ENCODE measurements around the gene ATP13A3. TPM values are rescaled to one million over a fixed set of nuclear protein-coding genes. Genes with fewer than 3 reads are reported as not detected.

Gene ATP13A3
- total and polyA plus RNA-seq, 9 of the 15 experiments (the other 6 are each of a cell fraction or from before 2014, with no cell fraction given), result 16.6 to 135 (median 86.6) TPM

DNA sequence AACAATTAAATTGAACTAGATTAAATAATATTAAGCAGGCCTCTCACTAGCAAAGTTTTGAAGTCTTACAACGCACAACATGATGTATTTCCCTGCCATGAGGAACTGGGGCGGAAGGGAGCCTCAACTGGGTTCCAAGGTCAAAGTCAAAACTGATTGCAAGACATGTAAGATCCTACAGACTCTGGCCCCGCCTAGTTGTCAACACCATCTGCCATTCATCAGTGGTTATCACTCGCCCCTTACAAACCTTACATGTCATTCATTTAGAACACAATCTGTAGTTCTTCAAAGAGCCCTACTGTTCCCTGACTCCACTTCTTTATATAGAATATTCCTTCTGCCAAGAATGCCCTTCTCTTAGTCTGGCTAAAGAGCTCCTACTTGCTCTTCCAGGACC lies 10.0 kb downstream of the ATP13A3 start (continued):
- TF ChIP-seq TCF7 (IDR thresholded peaks at IDR 0.05; ENCODE audit: borderline replicate concordance) (no peak), ZNF699 (CRISPR knock-in tag; IDR thresholded peaks at IDR 0.05; ENCODE audit: insufficient replicate concordance) (no peak), EWSR1 (IDR thresholded peaks at IDR 0.05; ENCODE audit: borderline replicate concordance, low read depth, partially characterized antibody) (no peak), CBFA2T3 (IDR thresholded peaks at IDR 0.05) (peak; percentile 56), NFE2 (IDR thresholded peaks at IDR 0.05; ENCODE audit: low read depth) (0 out of 2 replicates have a peak, but pooled peaks have one; percentile 38), NCOA2 (IDR thresholded peaks at IDR 0.05; ENCODE audit: partially characterized antibody in 2 of 2) (no peak), FOXK2 (conservative IDR thresholded peaks at IDR 0.05 in 1 of 2, IDR thresholded peaks at IDR 0.05 in 1 of 2; ENCODE audit: low read depth in 2 of 2) (peak; percentile 56 to 66; a peak in 3 of 4 replicates), ZNF707 (CRISPR knock-in tag; conservative IDR thresholded peaks at IDR 0.05) (no peak), ZNF785 (CRISPR knock-in tag; IDR thresholded peaks at IDR 0.05) (no peak), ZKSCAN3 (CRISPR knock-in tag; IDR thresholded peaks at IDR 0.05) (no peak), CCAR2 (IDR thresholded peaks at IDR 0.05; ENCODE audit: low read depth, low read length) (no peak)
- TF ChIP-seq, protein P1, sequence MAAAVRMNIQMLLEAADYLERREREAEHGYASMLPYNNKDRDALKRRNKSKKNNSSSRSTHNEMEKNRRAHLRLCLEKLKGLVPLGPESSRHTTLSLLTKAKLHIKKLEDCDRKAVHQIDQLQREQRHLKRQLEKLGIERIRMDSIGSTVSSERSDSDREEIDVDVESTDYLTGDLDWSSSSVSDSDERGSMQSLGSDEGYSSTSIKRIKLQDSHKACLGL (CRISPR knock-in tag; IDR thresholded peaks at IDR 0.05; ENCODE audit: borderline replicate concordance, poor library complexity, severe bottlenecking), result no peak
- TF ChIP-seq, protein P2, sequence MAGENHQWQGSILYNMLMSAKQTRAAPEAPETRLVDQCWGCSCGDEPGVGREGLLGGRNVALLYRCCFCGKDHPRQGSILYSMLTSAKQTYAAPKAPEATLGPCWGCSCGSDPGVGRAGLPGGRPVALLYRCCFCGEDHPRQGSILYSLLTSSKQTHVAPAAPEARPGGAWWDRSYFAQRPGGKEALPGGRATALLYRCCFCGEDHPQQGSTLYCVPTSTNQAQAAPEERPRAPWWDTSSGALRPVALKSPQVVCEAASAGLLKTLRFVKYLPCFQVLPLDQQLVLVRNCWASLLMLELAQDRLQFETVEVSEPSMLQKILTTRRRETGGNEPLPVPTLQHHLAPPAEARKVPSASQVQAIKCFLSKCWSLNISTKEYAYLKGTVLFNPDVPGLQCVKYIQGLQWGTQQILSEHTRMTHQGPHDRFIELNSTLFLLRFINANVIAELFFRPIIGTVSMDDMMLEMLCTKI (IDR thresholded peaks at IDR 0.05; ENCODE audit: partially characterized antibody), result no peak
- TF ChIP-seq, protein P3, sequence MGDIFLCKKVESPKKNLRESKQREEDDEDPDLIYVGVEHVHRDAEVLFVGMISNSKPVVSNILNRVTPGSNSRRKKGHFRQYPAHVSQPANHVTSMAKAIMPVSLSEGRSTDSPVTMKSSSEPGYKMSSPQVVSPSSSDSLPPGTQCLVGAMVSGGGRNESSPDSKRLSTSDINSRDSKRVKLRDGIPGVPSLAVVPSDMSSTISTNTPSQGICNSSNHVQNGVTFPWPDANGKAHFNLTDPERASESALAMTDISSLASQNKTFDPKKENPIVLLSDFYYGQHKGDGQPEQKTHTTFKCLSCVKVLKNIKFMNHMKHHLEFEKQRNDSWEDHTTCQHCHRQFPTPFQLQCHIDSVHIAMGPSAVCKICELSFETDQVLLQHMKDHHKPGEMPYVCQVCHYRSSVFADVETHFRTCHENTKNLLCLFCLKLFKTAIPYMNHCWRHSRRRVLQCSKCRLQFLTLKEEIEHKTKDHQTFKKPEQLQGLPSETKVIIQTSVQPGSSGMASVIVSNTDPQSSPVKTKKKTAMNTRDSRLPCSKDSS (IDR thresholded peaks at IDR 0.05; ENCODE audit: low read depth, partially characterized antibody), result no peak
- TF ChIP-seq, protein P4, sequence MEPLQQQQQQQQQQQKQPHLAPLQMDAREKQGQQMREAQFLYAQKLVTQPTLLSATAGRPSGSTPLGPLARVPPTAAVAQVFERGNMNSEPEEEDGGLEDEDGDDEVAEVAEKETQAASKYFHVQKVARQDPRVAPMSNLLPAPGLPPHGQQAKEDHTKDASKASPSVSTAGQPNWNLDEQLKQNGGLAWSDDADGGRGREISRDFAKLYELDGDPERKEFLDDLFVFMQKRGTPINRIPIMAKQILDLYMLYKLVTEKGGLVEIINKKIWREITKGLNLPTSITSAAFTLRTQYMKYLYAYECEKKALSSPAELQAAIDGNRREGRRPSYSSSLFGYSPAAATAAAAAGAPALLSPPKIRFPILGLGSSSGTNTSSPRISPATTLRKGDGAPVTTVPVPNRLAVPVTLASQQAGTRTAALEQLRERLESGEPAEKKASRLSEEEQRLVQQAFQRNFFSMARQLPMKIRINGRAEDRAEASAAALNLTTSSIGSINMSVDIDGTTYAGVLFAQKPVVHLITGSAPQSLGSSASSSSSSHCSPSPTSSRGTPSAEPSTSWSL (CRISPR knock-in tag; IDR thresholded peaks at IDR 0.05; ENCODE audit: borderline replicate concordance), result no peak
- TF ChIP-seq, protein P5, sequence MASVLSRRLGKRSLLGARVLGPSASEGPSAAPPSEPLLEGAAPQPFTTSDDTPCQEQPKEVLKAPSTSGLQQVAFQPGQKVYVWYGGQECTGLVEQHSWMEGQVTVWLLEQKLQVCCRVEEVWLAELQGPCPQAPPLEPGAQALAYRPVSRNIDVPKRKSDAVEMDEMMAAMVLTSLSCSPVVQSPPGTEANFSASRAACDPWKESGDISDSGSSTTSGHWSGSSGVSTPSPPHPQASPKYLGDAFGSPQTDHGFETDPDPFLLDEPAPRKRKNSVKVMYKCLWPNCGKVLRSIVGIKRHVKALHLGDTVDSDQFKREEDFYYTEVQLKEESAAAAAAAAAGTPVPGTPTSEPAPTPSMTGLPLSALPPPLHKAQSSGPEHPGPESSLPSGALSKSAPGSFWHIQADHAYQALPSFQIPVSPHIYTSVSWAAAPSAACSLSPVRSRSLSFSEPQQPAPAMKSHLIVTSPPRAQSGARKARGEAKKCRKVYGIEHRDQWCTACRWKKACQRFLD (CRISPR knock-in tag; IDR thresholded peaks at IDR 0.05), result no peak
